HG02852 (cell line): ENCODE measurements around the gene MYH9.

ENCODE experiments used
- ATAC-seq: cut with Tn5 transposase; IDR thresholded peaks from one replicate; pipeline ENCODE4 v1.9.1; 2021; ENCODE audit warnings: mild to moderate bottlenecking, moderate library complexity; ENCODE audit not compliant: unreplicated experiment

The MYH9 gene

DNA sequence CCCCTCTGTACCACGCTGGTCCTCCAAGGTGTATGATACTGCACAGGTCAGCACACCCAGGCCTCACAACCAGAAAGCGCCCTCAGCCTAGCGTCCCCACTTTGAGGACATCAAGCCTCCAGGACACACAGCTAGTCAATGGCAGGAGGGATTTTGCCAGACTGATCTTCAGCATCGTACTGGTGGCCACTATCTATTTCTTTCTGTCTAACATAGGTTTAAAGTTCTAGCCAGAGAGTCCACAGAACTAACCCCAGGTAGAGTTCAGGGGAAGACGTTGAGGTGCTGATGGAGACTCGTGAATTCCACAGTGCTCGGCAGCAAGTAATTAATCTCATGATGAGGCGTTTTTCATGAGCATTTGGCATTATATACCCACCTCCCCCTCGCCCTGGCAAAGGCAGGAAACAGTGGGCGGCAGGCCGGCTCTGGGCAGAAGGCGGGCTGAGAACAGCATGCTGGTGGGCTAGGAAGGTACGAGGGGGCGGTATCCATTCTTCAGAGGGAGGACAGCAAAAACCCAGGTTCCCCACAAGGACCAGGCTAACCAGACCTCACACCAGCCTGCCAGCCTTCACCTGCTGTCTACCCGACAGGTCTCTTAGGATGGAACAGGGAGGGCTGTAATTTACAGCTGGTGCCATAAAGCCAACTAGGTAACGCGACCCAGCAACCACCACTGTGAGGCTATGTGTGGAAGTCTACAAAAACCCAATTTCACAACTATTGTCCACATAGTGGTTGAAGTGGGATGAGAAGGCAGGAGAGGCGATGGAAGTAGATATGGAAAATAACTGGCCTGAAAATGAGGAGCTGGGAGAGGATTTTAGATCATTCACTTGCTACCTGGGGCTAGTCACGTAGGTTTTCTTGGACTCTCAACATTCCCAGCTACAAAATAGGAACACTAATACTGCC lies 18.5 kb downstream of the MYH9 start:
- ATAC-seq: no peak

DNA sequence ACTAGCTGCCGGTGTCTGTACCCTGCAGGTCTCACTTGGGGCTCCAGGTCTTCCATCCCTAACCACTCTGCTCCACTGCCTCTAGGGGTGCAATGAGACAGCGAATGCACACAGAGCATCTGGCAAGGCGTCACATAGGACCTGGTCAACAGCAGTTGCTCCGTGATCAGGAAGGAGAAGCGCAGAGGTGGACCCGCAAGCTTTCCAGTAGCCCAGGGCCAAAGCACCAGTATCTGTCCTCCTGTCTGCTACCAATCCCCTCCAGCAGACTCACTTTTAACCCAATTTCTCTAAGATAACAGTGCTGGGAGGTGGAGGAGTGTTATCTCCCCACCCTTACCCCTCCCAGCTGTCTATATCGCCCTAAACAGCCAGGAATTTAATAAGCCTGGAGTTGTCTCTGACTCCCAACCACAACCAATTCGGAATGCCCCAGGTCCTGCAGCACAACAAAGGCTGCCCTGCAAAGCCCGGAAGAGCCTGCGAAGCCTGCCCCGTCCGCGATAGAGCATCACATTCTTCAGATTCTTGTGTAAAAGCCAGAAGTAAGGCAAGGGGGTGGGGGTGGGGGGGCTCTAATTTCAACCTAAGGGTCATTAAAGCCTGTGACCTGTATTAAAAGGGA lies 19.3 kb downstream of the MYH9 start:
- ATAC-seq: no peak

DNA sequence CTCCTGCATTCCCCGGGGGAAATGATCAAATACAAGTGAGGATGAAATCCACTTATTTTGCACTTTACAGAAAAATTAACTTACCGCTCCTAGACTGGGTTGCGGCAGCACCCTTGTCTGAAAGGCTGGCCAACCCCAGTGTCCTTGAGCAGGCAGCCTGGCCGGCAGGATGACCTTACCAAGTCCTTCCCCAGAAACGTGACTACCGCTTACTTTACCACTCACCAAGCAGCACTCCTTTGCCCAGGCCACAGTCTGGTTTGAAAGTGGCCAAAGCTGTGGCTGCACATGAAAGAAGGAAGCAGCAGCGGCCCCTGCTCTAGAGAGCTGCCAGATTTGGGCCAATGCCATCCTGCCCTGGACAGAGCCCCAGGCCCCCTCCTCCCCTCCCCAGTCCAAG lies 20.3 kb downstream of the MYH9 start:
- no peak for ATAC-seq

DNA sequence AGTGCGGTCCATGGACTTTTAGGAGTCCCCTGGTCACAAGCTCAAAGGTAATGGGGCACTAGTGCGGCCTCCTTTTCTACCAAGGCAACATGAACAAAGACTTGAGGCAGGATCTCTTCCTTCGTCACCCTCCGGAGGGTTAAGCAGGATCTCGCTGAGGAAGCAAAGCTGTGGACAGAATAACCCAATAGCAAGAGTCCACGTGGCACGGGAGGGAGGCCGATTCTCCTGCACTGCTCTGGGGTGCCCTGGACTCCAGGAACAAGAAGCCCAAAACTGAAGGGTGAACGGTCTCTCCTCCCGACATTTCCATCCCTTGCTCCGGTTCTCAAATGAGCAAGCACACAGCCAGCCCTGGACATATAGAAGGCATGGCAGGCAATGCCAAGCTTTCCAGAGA lies 20.7 kb downstream of the MYH9 start:
- no peak for ATAC-seq

DNA sequence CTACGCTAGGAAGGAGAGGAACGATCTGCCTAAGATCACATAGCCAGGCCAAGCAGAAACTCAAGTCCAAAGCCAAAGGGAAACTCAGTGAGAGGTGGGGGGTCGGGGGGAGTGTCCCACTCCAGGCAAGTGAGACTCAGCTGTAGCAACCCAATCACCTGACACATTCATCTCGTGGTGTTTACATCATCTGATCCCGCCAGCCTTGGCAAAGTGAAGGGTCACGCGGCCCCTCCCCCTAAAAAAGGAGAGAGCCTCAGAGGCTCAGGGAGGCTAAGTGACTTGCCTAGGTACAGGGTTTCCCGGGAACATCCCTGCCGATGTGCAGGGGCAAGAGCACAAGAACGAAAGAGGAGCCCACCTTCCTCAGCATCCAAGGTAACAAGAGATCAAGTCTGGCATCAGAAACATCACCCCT lies 21.5 kb downstream of the MYH9 start:
- ATAC-seq: no peak

DNA sequence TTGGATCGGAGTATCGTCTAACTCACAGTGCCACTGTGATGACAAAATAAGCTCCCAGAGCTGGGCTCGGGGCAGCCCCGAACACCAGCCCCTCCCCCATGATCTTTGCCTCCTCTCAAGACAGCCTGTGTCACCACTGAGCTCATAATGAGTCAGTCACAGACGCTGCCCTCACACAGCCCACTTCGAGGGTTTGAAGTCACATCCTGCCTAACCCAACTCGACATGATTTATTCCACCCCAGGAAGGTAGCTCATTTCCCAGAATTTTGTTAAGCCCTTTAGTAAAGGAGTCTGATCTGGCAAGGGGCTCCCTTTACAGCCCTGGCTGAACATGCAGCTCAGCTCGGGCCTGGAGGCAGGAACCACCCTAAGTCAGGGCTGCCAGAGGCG lies 22.8 kb downstream of the MYH9 start:
- ATAC-seq: no peak

DNA sequence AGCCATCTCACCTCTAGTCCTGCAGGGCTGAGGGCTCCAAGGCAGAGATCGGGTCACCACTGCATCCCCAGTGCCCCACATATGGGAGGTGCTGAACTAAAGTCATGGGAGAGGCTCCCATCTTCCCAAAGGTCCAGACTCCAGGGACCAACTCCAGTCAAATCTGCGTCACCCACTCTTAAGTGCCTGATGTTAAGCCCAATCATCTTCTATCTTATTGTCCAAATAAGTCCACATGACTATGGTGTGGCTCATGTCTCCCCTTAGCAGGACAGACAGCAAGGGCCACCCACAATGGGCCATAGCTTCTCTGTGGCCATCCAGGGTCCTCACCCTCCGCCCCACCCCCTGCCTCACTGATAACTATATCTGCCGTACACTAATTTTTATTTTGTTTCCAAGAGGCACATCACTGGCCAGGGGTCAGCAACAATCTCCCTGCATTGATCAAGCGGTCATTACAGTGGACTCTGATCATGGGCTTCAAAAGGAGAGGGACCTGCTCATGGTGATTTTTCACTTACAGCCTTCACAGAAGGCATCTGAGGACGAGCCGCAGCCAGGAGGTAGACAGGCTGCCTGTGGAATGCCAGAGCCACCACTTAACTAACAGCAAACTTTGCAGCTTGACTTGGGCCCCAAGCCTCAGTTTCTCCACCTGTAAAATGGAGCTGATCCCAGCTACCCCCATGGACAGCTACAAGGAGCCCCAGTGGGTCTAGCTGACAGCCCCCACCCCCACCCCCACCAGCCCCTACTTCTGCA lies 23.3 kb downstream of the MYH9 start:
- no peak for ATAC-seq

DNA sequence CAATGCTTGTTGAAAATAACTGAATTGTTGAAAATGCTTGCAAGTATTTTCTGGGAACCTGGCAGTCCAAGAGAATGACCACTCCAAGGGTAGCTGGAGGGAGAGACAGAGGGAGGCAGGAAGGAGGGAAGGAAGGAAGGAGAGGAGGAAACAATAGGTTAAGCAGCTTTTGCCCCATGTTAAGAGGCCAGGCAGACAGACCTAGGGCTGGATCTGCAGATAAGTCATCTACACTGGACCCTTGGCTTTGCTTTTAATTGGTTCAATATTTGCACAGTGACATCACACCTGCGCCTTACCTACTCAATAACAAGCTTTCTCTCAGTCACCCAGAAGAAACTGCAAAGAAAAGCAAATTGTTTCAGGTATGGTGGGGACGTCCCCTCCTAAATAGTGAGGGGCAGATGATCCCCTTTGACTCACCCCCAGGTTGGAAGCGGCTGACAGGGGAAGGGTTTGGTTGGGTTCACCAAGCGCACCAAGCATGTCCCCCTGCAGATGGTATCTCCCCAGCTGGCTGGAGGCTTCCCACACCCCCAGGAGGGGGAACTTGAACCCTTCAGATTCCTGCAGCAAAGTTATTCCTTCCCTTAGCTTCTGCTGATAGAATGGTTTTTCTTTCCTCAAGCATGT lies 24.3 kb downstream of the MYH9 start:
- no peak for ATAC-seq

DNA sequence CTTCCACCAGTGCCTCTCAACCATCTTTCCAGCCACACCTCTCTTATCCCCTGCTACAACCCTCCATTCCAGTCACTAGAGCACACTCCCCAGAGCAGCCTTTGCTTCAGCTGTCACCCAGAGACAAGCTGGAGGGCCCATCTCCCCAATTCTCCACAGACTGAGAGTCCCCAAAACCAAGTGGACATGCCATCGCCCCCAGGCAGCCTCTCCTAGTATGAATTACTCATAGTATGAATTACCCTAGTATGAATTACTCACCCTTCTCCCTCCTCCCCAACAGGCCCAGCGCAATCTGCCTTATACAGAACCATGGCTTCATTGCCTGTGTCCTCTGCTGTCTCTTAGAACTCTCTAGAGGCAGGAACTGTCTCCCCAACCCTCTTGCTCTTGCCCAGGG lies 24.8 kb downstream of the MYH9 start:
- no peak for ATAC-seq

DNA sequence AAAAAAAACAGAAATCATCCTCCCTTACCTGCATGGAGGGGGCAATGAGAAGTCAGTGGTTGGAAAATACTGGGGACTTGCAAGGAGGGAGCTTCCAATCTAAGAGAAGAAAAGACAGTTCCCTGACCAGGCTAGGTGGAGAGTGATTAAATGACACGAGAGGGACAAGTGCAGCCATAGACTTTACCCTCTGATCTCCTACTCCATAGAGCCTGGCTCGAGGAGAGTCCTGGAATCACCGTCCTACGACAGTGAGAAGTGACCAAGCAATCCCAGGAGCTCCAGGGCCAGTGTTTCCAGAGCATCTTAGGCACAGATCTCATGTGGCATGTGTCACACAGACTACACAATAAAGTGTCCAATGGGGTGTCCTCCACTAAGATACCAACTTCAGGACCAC lies 25.7 kb downstream of the MYH9 start:
- ATAC-seq: no peak

DNA sequence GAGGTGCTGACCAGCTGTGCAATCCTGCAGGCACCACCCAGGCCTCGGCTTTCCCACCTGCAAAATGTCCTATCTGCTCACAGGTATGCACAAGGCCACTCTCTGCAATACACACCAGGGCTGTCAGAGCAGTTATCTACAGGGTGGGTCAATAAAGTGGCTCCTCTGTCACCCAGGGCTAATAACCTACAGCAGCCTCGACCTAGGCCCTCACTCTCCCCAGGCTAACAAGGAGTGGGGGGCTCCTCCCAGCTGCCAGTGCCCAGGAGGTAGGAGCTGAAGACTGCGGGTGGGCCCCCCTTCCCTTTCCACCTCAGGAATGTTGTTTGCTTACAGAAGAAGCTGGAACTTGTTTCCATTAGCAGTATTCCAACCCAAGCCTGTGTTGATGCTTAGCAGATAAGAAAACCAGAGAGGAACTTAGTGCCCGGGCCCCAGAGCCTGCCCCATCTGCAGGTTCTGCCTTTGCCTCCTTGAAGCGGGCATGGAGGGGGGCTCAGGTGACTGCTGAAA lies 26.8 kb downstream of the MYH9 start:
- ATAC-seq: no peak

DNA sequence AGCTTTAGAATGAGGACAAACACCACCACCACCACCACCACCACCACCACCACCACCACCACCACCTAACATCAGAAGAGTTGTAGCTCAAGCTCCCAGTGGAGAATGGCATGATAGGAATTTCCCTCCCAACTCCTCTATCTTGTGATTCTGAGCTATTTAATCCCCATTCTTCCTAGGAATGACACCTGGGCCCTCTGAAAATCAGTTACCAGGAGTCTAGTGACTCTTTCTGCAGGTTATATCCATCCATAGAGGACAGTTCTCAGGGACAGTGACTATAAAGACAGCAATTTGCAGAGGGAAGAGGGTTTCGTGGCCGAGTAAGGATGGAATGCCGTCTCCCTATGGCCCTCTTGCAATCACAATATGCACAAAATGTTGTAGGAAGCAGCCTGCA lies 27.8 kb downstream of the MYH9 start:
- no peak for ATAC-seq

DNA sequence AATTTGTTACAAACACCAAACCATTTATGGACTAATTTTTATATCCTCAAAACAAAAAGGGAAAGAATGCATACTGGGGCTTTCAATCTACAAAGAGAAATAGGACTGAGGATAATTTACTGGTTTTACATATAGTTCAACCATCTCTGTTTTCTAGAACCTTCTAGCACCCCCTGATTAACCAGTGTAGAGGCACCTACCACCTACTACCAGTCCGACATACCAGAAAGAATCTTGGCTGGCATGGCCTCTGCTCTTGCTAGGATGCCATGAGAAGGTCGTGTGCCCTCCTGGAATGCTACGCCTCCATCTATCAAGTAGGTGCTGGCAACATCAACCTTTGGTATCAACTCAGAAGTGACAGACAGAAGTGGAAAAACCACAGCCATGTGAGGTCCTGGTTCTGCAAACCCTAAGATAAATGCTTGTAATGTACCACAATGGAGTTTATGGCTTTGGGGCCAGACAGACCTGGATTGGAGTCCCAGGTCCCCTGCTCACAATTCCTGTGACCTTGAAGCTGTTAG lies 28.2 kb downstream of the MYH9 start:
- no peak for ATAC-seq

DNA sequence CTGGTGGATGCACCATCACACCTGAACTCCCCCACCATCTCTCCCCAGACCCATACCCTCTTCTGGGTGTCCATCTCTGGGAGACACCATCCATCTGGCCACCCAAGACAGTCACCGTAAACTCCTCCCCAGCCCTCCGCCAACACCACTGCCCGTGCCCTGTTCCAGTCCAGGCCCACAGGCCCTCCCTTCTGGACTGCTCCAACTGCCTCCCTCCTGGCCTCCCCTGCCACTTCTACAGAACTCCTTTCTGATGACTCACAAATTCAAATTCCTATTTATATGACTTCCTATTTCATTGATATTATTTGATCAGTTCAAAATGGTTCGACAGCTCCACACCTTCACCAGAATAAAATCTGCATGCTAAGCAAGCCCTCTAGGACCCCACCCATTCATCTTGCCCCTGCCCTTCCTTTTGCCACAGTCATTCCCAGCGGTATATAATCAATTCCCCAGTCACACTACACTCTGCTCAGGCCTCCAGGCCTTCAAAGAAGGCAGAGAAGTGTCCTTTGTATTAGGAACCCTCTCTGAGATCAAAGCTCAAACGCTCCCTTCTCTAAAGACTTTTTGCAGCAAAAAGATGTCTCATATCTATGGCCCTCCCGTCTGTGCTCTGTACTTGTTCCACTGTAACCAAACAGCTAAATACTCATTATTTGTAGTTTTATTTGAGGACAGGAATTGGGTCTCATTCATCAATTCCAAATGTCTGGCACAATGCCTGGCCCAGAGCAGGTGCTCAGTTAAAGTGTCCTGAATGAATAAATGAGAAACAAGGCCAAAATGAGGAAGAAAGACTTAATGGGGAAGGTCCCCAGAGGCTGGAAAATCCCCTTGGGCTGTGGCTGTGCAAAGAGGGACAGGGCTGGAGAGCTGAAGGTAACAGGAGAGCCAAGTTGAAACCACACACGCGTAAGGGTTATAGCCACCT lies 29.0 kb downstream of the MYH9 start:
- peak; percentile 60 for ATAC-seq

DNA sequence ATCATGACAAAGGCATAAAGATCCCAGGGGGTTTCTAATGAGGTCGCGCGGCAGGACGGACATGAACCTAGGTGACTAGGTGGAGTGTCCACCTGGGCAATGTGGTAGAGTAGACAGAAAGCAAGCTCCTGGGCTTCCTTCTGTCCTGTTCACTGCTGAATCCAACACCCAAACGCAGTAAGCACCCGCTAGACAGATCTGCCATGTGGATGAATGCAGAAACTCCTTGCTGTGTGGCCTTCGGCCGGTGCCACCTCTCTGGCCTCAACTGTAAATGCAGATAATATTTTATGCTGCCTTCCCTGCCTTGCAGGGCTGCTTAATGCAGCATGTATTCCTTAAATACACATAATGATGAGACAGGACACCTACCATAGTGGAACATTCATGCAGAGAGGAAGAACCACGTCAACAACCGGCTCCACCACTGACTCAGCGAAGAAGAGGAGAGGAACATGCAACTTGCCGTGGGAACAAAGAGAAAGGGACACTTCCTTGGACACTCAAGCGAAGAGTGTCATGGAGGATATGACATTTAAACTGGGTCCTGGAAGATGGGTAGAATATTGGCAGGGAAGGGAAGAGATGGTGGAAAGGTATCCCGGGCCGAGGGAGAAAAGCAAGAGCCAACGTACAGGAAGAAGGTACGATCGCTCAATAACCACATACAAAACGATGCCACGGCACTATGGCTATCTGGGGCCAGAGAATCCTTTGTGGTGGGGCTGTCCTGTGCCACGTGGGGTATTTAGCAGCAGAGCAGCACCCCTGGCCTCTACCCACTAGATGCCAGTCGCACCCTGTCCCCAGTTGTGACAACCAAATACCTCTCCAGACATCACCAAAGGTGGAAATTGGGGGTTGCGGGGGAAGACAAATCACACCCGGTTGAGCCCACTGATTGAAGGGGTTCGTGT lies 30.8 kb downstream of the MYH9 start:
- ATAC-seq: no peak

DNA sequence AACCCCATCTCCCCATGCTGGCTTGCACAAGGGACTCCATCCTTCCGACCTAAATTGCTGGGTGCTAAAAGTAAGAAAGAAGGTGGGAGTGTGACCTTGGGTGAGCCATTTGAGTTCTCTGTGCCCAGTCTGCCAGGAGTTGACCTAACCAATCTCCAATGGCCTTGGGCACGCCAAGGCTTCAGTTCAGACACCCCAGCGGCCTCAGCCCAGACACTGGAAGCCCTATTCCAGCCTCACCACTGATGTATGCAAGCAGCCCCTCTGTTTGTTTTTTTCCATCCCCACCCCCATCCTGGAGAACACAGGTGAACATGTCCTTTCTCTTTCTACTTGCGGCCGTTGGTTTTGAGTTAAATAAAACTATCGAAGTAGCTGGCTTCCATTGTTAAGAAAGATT lies 31.9 kb downstream of the MYH9 start:
- ATAC-seq: no peak

DNA sequence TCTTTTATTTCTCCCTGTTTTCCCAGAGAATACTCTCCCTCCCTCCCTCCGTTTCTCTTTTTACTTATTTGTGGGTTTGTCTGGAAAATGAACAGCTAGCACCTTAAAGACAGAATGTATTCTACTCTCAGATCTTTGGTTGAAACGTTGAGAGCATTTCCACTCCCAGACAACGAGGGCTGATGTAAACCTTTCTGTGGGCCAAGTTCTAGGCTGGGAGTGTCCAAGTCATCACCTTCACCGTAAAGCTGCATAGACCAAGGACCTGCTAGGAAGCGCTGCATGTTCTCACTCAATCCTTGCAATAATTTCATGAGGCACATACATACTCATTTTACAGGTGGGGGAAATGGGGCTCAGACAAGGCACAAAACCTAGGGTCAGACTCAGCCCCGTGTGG lies 32.4 kb downstream of the MYH9 start:
- no peak for ATAC-seq

DNA sequence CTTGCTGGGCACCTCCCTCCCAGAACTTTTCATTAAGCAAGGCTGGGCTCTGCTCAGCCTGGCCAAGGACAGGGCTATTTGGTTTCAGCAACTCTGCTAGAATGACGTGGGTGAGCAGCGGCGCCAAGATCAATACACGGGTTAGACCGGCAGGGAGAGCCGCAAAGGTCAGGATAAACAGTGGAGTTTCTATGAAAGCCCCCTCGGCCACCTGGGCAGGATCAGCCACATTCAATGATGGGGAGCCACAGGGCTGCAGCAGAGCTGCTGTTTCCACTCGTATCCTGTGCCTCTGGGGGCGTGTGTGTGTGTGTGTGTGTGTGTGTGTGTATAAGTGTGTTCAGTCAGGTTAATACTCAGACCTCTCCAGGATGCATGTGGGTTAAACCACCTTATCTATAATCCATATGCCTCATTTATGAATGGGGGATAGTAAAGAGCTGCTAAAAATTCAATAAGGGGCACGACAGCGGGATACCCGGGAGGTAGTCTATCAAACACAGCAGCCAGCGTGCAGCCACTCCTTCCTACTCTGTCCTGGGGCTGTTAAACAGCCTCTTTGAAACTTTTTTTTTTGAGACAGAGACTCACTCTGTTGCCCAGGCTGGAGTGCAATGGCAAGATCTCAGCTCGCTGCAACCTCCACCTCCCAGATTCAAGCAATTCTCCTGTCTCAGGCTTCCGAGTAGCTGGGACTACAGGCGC lies 34.8 kb downstream of the MYH9 start:
- no peak for ATAC-seq
